ENCODE data around the gene TKTL1. TPM values are rescaled to one million over a fixed set of nuclear protein-coding genes. Genes with fewer than 3 reads are reported as not detected.

The TKTL1 gene
- total RNA-seq, 1 donor from 2014 or later: not detected

DNA sequence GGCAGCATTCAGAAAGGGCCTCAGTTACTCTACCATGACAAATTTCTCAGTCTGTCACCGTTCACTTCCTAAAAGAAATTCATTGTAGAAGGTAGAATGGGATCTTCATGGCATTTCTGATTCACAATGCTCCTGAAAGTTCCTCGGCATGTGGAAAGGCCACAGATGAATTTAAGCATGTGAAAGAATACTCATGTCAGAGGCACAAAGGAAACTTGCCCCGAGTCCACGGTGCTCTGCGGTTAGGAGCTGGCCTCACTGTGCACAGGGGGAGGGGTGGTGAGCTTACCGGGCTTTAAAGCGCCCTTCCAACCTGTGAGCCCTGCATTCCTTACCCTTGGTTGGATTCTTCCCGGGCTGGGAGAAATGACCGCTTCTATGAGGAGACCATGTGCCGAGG is 9.3 kb downstream of the TKTL1 start:
- Mint-ChIP-seq H3K4me1 (peaks cover 27% of the 10 kb centered on the region), H3K27me3 (ENCODE audit: insufficient read depth, low read depth) (peaks cover 9% of the 10 kb centered on the region), H3K27ac (peak overlapping the region; percentile 82), H3K36me3 (no peaks in the 10 kb centered on the region), H3K4me3 (peak overlapping the region; percentile 14), H3K9me3 (peaks cover 25% of the 10 kb centered on the region)
- DNase-seq (ENCODE audit: low spot score): peak; percentile 28
- no peaks in the 10 kb centered on the region for H4K20me1 ChIP-seq (ENCODE audit: low read depth)
- no peak overlapping the region for H2AFZ ChIP-seq (replicated peaks)
- no peak overlapping the region for H3K9ac ChIP-seq
- TF ChIP-seq EZH2phosphoT487 (IDR thresholded peaks at IDR 0.05) (no peak), EZH2 (IDR thresholded peaks at IDR 0.05) (no peak)
- TF ChIP-seq, protein P1, sequence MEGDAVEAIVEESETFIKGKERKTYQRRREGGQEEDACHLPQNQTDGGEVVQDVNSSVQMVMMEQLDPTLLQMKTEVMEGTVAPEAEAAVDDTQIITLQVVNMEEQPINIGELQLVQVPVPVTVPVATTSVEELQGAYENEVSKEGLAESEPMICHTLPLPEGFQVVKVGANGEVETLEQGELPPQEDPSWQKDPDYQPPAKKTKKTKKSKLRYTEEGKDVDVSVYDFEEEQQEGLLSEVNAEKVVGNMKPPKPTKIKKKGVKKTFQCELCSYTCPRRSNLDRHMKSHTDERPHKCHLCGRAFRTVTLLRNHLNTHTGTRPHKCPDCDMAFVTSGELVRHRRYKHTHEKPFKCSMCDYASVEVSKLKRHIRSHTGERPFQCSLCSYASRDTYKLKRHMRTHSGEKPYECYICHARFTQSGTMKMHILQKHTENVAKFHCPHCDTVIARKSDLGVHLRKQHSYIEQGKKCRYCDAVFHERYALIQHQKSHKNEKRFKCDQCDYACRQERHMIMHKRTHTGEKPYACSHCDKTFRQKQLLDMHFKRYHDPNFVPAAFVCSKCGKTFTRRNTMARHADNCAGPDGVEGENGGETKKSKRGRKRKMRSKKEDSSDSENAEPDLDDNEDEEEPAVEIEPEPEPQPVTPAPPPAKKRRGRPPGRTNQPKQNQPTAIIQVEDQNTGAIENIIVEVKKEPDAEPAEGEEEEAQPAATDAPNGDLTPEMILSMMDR (IDR thresholded peaks at IDR 0.05): no peak
- H3K27ac ChIP-seq: no peak overlapping the region
- no peaks in the 10 kb centered on the region for H3F3A ChIP-seq (ENCODE audit: low read depth)
- no peak overlapping the region for H3K4me2 ChIP-seq
- peaks cover 18% of the 10 kb centered on the region for H3K4me1 ChIP-seq
- H3K9me3 ChIP-seq (ENCODE audit: low read depth): peaks cover 7% of the 10 kb centered on the region
- no peaks in the 10 kb centered on the region for H3K79me2 ChIP-seq (ENCODE audit: low read depth)
- H3K4me3 ChIP-seq: no peak overlapping the region
- H3K36me3 ChIP-seq: no peaks in the 10 kb centered on the region
- H3K27me3 ChIP-seq: no peaks in the 10 kb centered on the region

DNA sequence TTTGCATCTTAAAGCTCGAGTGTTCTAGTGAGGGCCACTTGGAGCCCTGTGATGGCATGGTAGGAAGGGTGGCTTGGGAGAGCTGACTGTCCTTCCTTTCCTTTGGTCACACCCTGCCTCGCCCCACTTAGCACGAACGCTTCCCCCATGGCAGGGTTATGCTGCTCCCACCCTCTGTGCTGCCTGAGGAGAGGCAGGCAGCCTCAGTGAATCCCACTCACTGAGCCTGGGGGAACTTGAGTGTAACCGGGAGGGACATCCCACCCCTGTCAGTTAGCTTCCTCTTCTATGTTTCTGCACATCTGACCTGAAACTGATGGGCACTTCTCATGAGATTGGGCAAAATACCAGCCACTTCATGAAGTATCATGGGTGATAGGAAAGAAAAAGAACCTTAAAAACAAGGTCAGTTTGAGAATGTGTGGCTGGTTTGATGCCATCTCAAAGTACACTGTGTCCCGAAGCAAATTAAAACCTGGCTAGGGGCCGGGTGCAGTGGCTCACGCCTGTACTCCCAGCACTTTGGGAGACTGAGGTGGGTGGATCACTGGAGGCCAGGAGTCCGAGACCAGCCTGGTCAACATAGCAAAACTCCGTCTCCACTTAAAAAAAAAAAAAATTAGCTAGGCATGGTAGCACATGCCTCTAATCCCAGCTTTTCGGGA is 10.1 kb downstream of the TKTL1 start:
- H4K20me1 ChIP-seq (ENCODE audit: low read depth): no peaks in the 10 kb centered on the region
- H3K27ac Mint-ChIP-seq: peak overlapping the region; percentile 95
- no peak overlapping the region for H2AFZ ChIP-seq (replicated peaks)
- H3K9ac ChIP-seq: no peak overlapping the region
- H3K4me3 ChIP-seq: no peak overlapping the region
- peaks cover under 1% of the 10 kb centered on the region for H3K9me3 ChIP-seq (ENCODE audit: low read depth)
- no peak overlapping the region for H3K4me2 ChIP-seq
- no peaks in the 10 kb centered on the region for H3F3A ChIP-seq (ENCODE audit: low read depth)
- no peaks in the 10 kb centered on the region for H3K79me2 ChIP-seq (ENCODE audit: low read depth)
- no peak overlapping the region for H3K27ac ChIP-seq
- no peaks in the 10 kb centered on the region for H3K36me3 Mint-ChIP-seq
- H3K27me3 Mint-ChIP-seq (ENCODE audit: insufficient read depth, low read depth): peaks cover 8% of the 10 kb centered on the region
- no peak overlapping the region for H3K4me3 Mint-ChIP-seq
- DNase-seq (ENCODE audit: low spot score): no peak
- H3K4me1 Mint-ChIP-seq: peaks cover 27% of the 10 kb centered on the region
- TF ChIP-seq EZH2 (IDR thresholded peaks at IDR 0.05): no peak
- no peak for TF ChIP-seq EZH2phosphoT487 (IDR thresholded peaks at IDR 0.05)
- TF ChIP-seq, protein P1 (IDR thresholded peaks at IDR 0.05): no peak
- peaks cover 18% of the 10 kb centered on the region for H3K4me1 ChIP-seq
- no peaks in the 10 kb centered on the region for H3K36me3 ChIP-seq
- H3K9me3 Mint-ChIP-seq: peaks cover 21% of the 10 kb centered on the region
- no peaks in the 10 kb centered on the region for H3K27me3 ChIP-seq

DNA sequence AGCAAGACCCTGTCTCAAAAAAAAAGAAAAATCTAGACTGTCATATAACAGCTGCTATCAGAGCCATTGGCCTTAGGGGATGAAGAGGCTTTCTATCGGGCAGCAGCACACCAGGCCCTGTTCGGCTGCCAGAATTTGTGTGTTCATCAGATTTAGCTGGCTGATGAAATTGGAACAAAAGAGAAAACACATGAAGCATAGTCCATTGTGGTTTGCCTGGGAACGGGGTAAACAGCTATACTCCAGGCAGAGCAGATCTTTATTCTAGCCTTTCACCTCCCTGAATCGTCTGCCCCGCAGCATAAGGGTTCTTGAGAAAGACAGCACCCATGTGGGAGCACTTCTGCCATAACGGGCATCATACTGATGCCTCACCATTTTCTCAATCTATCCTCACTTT is 11.6 kb downstream of the TKTL1 start:
- Histone ChIP-seq H3K4me1 (peaks cover 18% of the 10 kb centered on the region), H3K27me3 (no peaks in the 10 kb centered on the region), H4K20me1 (ENCODE audit: low read depth) (no peaks in the 10 kb centered on the region), H3K9ac (no peak overlapping the region), H3K36me3 (no peaks in the 10 kb centered on the region), H2AFZ (replicated peaks) (no peak overlapping the region), H3K4me3 (no peak overlapping the region), H3K79me2 (ENCODE audit: low read depth) (no peaks in the 10 kb centered on the region), H3K4me2 (no peak overlapping the region), H3F3A (ENCODE audit: low read depth) (no peaks in the 10 kb centered on the region), H3K27ac (no peak overlapping the region), H3K9me3 (ENCODE audit: low read depth) (no peaks in the 10 kb centered on the region)
- Mint-ChIP-seq H3K27me3 (ENCODE audit: insufficient read depth, low read depth) (peaks cover 8% of the 10 kb centered on the region), H3K4me1 (peaks cover 27% of the 10 kb centered on the region), H3K27ac (no peak overlapping the region), H3K4me3 (no peak overlapping the region), H3K9me3 (peaks cover 24% of the 10 kb centered on the region), H3K36me3 (no peaks in the 10 kb centered on the region)
- no peak for DNase-seq (ENCODE audit: low spot score)
- TF ChIP-seq, protein P1 (IDR thresholded peaks at IDR 0.05): no peak
- no peak for TF ChIP-seq EZH2 (IDR thresholded peaks at IDR 0.05)
- no peak for TF ChIP-seq EZH2phosphoT487 (IDR thresholded peaks at IDR 0.05)

All from neural progenitor cell (in vitro differentiated cells).